Parathyroid adenoma (tissue), 2 donors: ENCODE data around the gene ZNF334.
A peak's percentile ranks its signal among the peaks of the same experiment; 100 is the strongest.

ENCODE experiments used
- H2AFZ ChIP-seq: fragments of 300-600 bp; sonication (generic); one replicate; pipeline ENCODE4 v1.7.0; 2017; ENCODE audit warnings: antibody characterized with exemption, mild to moderate bottlenecking
- H3K27ac ChIP-seq: fragments of 300-600 bp; sonication (generic); one replicate; pipeline ENCODE4 v1.7.0; 2017
- H3K27me3 ChIP-seq: fragments of 300-600 bp; sonication (generic); one replicate; pipeline ENCODE4 v1.7.0; 2017; ENCODE audit warnings: low read length; ENCODE audit not compliant: control insufficient read depth, insufficient read depth
- H3K36me3 ChIP-seq: fragments of 300-600 bp; sonication (generic); one replicate; pipeline ENCODE4 v1.7.0; 2017; ENCODE audit warnings: low read length; ENCODE audit not compliant: control insufficient read depth, insufficient read depth
- H3K4me1 ChIP-seq: fragments of 300-600 bp; sonication (generic); one replicate; pipeline ENCODE4 v1.7.0; 2017; ENCODE audit warnings: control low read depth
- H3K4me2 ChIP-seq: fragments of 300-600 bp; sonication (generic); one replicate; pipeline ENCODE4 v1.7.0; 2017; ENCODE audit warnings: low read length
- H3K4me3 ChIP-seq: fragments of 300-600 bp; sonication (generic); one replicate; pipeline ENCODE4 v1.7.0; 2017; ENCODE audit warnings: low read depth, low read length
- H3K79me2 ChIP-seq: fragments of 300-600 bp; sonication (generic); one replicate; pipeline ENCODE4 v1.7.0; 2017; ENCODE audit warnings: control low read depth
- H3K9ac ChIP-seq: fragments of 300-600 bp; sonication (generic); one replicate; pipeline ENCODE4 v1.7.0; 2017; ENCODE audit warnings: mild to moderate bottlenecking
- H3K9me3 ChIP-seq: fragments of 300-600 bp; sonication (generic); one replicate; pipeline ENCODE4 v1.7.0; 2017; ENCODE audit warnings: low read length; ENCODE audit not compliant: control insufficient read depth
- CTCF ChIP-seq: fragments of 300-600 bp; sonication (generic); IDR thresholded peaks from one replicate; pipeline ENCODE4 v1.7.0; 2017; ENCODE audit warnings: antibody characterized with exemption, mild to moderate bottlenecking
- donor health status: primary hyperparathyroidism.

Gene ZNF334

GRCh38 chr20:46512943-46513844, at the start of gene ZNF334:
Gene ZNF334 (minus strand): TSS chr20:46513559. CDS start chr20:46512102, 1,457 bp downstream.
- no peak for TF ChIP-seq CTCF
- Histone ChIP-seq H2AFZ (peak within 1 kb of the TSS; percentile 97), H3K9ac (peak within 1 kb of the TSS; percentile 71), H3K4me3 (peak within 1 kb of the TSS; percentile 66), H3K4me2 (peak within 1 kb of the TSS; percentile 70), H3K27me3 (no peaks in the 10 kb centered on the region), H3K36me3 (no peaks in the 10 kb centered on the region), H3K9me3 (no peaks in the 10 kb centered on the region), H3K4me1 (no peaks in the 10 kb centered on the region), H3K27ac (peak within 1 kb of the TSS; percentile 80), H3K79me2 (no peaks in the 10 kb centered on the region)

- Histone ChIP-seq H3K79me2 (no peaks in the 10 kb centered on the region), H3K27ac (no peak overlapping the region), H3K4me2 (peak overlapping the region; percentile 62), H3K4me3 (peak overlapping the region; percentile 27), H3K9ac (no peak overlapping the region), H2AFZ (peak overlapping the region; percentile 94), H3K27me3 (no peaks in the 10 kb centered on the region), H3K9me3 (no peaks in the 10 kb centered on the region), H3K36me3 (no peaks in the 10 kb centered on the region), H3K4me1 (peaks cover 5% of the 10 kb centered on the region)
- peak; percentile 96 for TF ChIP-seq CTCF
Observed at GRCh38 chr20:46562373-46563169, 49.2 kb upstream of the ZNF334 start.

- no peaks in the 10 kb centered on the region for H3K27me3 ChIP-seq
- H3K9me3 ChIP-seq = no peaks in the 10 kb centered on the region
- H3K27ac ChIP-seq = no peak overlapping the region
- H3K79me2 ChIP-seq = no peaks in the 10 kb centered on the region
- H2AFZ ChIP-seq = peak overlapping the region; percentile 94
- peaks cover 5% of the 10 kb centered on the region for H3K4me1 ChIP-seq
- peak overlapping the region; percentile 27 for H3K4me3 ChIP-seq
- no peaks in the 10 kb centered on the region for H3K36me3 ChIP-seq
- H3K4me2 ChIP-seq = peak overlapping the region; percentile 62
- H3K9ac ChIP-seq = no peak overlapping the region
- TF ChIP-seq CTCF = no peak
Observed at GRCh38 chr20:46562009-46562372, 48.6 kb upstream of the ZNF334 start.

GRCh38 chr20:46559685-46560440, 46.5 kb upstream of the ZNF334 start:
- Histone ChIP-seq H2AFZ (no peak overlapping the region), H3K9ac (no peak overlapping the region), H3K79me2 (no peaks in the 10 kb centered on the region), H3K4me1 (peaks cover 5% of the 10 kb centered on the region), H3K4me2 (no peak overlapping the region), H3K27ac (no peak overlapping the region), H3K36me3 (no peaks in the 10 kb centered on the region), H3K9me3 (no peaks in the 10 kb centered on the region), H3K27me3 (no peaks in the 10 kb centered on the region), H3K4me3 (no peak overlapping the region)
- peak; percentile 18 for TF ChIP-seq CTCF
